NCI-H226 (cell line): Measurements from ENCODE around the gene PLXNB3.
"Not testable (repeated sequence)": the region's sequence is repeated elsewhere in the genome, so short reads cannot be mapped to it uniquely, and the experiment has no call there.

ENCODE experiments used
- DNase-seq: peaks from one replicate; pipeline ENCODE4 v3.0.0-alpha.2; 2015

The PLXNB3 gene

GRCh38 chrX:153763989-153764755 lies at the start of gene PLXNB3:
PLXNB3 (plus strand) TSS chrX:153764249; CDS start chrX:153765536, 1,287 bp downstream.
- peak; percentile 62 for DNase-seq

- DNase-seq: no peak
Measured at GRCh38 chrX:153714256-153714655, 49.8 kb upstream of the PLXNB3 start.

DNA sequence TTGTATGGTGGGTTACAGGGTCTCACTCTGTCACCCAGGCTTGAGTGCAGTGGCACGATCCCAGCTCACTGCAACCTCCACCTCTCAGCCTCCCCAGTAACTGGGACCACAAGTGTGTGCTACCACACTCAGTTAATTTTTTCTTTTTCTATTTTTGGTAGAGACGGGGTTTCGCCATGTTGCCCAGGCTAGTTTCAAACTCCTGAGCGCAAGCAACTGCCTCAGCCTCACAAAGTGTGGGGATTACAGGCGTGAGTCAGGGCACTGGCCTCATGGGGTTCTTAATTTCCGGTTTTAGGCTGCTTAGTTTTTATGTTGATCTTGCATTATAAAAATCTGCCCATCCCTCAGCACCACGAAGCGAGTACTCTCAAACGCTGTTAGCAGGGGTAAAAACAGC lies 46.6 kb upstream of the PLXNB3 start:
- DNase-seq: no peak

DNA sequence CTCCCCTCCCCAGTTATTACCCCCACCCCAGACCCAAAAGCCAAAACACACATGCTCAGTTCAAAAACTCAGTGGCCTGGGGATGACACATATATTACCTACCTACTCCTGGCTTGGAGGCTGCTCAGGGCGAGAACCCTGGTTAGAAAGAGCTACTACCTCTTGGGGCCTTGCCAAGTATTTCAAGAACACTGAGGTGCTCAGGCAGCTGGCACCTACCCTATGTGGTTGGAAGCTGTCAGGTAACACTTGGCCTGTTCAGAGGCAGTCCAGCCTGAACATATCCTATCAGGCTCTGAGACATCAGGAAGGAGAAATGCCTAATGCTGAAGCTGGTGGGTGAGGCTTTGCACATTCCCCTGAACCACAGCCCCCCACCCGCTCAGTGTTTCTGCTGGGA lies 44.8 kb upstream of the PLXNB3 start:
- no peak for DNase-seq

GRCh38 chrX:153719701-153720100 lies 44.3 kb upstream of the PLXNB3 start:
- no peak for DNase-seq

DNA sequence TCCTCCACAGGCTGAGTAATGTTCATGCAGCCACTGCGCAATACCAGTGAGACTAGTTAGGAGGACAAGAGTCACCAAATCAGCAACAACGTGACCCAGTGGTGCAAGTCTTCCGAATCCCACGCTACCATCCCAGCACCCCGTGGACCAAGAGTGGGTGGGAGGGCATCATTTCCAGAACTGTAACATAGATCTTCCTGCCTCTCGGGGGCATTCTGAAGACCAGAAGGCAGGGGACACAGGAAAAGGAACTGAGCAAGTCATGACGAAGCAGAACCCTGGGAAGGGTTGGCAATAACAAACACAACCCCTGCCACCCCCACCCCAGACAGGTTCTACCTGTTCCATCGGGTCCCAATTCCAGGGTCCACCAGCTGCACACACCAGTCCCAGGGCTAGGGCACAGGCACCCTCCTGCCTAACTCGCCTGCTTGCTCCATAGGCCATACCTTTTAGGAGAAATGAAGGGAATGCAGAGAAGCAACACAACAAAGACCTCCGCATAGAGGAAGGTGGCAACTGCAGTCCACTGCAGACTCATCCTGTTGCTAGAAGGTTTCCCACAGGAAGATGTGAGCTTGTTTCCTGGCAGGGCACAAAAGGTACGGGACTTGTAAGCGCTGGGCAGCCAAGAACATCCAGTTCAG lies 41.2 kb upstream of the PLXNB3 start:
- DNase-seq: no peak

DNA sequence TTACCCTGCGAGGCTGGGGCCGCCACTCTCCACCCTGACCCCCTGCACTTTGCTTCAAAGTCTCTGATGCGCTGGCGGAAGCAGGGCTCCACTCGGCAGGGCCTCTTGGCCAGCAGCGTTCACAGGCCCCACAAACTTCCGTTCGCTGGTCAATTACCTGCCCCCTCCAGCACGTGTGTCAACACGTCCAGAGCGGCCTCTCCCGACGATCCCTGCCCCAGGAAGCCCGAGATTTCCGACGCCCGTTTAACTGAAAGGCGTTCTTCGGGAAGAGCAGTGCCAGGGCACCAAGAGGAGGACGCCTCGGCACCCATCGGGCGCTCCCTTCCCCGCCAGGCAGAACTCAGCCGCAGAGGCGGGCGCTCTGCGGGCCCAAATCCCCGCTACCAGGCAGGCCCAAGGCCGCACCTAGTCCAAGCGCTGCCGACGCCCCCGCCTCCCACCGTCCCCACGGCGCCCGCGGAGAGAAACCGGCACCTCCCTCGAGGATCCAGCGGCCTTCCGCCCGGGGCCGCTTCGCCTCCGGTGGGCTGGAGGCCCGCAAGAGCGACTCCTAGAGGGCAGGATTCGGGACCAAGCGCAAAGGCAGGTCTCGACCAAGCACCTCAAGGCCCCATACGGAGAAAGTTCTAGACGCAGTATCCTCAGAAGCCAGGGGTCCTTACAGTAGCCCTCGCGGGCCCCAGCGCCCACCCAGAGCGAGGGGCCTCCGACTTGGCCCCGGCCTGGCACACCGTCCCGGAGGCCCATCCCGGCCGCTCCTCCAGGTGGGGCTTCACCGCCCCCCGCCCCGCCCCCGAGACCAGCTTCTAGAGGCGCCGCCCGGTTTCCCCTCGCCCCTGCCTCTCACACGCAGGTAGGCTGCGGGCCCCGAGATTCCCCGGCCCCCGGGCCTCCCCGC lies 40.4 kb upstream of the PLXNB3 start:
- peak; percentile 38 for DNase-seq

- peak; percentile 74 for DNase-seq
Measured at GRCh38 chrX:153724252-153725038, 39.6 kb upstream of the PLXNB3 start, which contains the start of the genes ABCD1 and BCAP31. ABCD1 (plus strand) TSS chrX:153724856; CDS start chrX:153725267, 411 bp downstream. BCAP31 (minus strand) TSS chrX:153724387; CDS start chrX:153723244, 1,143 bp downstream.

DNA sequence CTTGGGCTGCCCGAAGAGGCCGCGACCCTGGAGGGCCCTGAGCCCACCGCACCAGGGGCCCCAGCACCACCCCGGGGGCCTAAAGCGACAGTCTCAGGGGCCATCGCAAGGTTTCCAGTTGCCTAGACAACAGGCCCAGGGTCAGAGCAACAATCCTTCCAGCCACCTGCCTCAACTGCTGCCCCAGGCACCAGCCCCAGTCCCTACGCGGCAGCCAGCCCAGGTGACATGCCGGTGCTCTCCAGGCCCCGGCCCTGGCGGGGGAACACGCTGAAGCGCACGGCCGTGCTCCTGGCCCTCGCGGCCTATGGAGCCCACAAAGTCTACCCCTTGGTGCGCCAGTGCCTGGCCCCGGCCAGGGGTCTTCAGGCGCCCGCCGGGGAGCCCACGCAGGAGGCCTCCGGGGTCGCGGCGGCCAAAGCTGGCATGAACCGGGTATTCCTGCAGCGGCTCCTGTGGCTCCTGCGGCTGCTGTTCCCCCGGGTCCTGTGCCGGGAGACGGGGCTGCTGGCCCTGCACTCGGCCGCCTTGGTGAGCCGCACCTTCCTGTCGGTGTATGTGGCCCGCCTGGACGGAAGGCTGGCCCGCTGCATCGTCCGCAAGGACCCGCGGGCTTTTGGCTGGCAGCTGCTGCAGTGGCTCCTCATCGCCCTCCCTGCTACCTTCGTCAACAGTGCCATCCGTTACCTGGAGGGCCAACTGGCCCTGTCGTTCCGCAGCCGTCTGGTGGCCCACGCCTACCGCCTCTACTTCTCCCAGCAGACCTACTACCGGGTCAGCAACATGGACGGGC lies 38.8 kb upstream of the PLXNB3 start:
- DNase-seq: no peak

DNA sequence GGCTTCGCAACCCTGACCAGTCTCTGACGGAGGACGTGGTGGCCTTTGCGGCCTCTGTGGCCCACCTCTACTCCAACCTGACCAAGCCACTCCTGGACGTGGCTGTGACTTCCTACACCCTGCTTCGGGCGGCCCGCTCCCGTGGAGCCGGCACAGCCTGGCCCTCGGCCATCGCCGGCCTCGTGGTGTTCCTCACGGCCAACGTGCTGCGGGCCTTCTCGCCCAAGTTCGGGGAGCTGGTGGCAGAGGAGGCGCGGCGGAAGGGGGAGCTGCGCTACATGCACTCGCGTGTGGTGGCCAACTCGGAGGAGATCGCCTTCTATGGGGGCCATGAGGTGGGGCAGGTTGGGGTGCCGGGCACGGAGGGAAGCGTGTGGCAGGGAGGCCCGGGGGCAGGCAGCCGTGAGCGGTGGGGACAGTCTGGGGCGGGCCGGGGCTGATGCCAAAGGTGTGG lies 38.2 kb upstream of the PLXNB3 start:
- DNase-seq: no peak

GRCh38 chrX:153726286-153727122 lies 37.5 kb upstream of the PLXNB3 start:
- DNase-seq: peak; percentile 17

GRCh38 chrX:153727123-153727931 lies 36.7 kb upstream of the PLXNB3 start:
- DNase-seq: peak; percentile 26

- no peak for DNase-seq
Measured at GRCh38 chrX:153728095-153728494, 36.0 kb upstream of the PLXNB3 start.

GRCh38 chrX:153728951-153729631 lies 35.0 kb upstream of the PLXNB3 start:
- DNase-seq: no peak

DNA sequence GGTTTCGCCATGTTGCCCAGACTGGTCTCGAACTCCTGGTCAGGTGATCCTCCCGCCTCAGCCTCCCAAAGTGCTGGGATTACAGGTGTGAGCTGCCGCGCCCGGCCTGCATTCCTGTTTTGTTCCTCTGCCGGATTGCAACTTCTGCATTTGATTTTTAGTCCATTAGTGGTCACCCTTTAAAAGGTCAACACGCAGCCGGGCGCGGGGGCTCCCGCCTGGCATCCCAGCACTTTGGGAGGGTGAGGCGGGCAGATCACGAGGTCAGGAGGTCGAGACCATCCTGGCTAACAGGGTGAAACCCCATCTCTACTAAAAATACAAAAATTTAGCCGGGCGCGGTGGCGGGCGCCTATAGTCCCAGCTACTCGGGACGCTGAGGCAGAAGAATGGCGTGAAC lies 33.9 kb upstream of the PLXNB3 start:
- not testable (repeated sequence) for DNase-seq

- DNase-seq: no peak
Measured at GRCh38 chrX:153731117-153731844, 32.8 kb upstream of the PLXNB3 start.

DNA sequence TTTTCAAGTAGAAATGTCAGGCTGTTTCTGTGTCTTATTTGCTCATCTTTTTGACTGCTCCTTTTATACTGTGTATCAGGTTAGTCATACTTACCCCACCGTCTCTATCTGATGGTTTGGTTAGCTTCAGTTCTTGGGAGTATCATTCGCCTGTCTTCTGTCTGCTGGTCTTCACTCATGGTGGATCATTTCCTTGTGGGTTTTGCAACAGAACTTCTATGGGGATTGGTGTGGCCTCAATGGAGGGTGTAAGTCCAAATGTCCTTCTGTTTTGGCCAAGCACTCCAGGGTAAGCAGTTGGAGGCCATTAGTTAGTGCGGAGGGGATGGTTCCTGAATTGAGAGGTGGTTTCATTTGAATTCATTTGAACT lies 32.2 kb upstream of the PLXNB3 start:
- DNase-seq: no peak

GRCh38 chrX:153732401-153732800 lies 31.6 kb upstream of the PLXNB3 start:
- no peak for DNase-seq
